Vagina (tissue), 2 donors: ENCODE data around the gene LOXL3. TPM values are rescaled to one million over a fixed set of nuclear protein-coding genes. Genes with fewer than 3 reads are reported as not detected.

Experiments used
- DNase-seq, 2 donors: peaks; one replicate each; pipeline ENCODE4 v3.0.0-alpha.2; 2017; ENCODE audit errors: extremely low spot score in 2 of 2
- H3K27ac ChIP-seq: fragments of 200-600 bp; sonication (generic); one replicate; pipeline ENCODE4 v1.5.1; 2019
- H3K27me3 ChIP-seq: fragments of 200-600 bp; sonication (generic); one replicate; pipeline ENCODE4 v1.5.1; 2019
- H3K36me3 ChIP-seq, 2 donors: fragments of 200-600 bp; sonication (generic); one replicate each; pipeline ENCODE4 v1.5.1; 2017 to 2019
- H3K4me1 ChIP-seq: fragments of 200-600 bp; sonication (generic); one replicate; pipeline ENCODE4 v1.5.1; 2019
- H3K4me3 ChIP-seq, 2 donors: fragments of 200-600 bp; sonication (generic); 1 replicate in 1 of 2; 2 replicates in 1 of 2; pipeline ENCODE4 v1.5.1; 2016 to 2019
- H3K9me3 ChIP-seq: fragments of 200-600 bp; sonication (generic); one replicate; pipeline ENCODE4 v1.5.1; 2019
- CTCF ChIP-seq, 3 experiments: fragments of 450-650 bp in 2 of 3; fragments of 200-600 bp in 1 of 3; sonication (generic) in 1 of 3; IDR thresholded peaks; one replicate each; pipeline ENCODE4 v1.5.1; 2017 to 2019; ENCODE audit warnings: antibody characterized with exemption in 3 of 3, mild to moderate bottlenecking in 2 of 3, moderate library complexity in 2 of 3
- POLR2A ChIP-seq, 2 donors: fragments of 450-650 bp; IDR thresholded peaks; one replicate each; pipeline ENCODE4 v1.6.1; 2017; ENCODE audit warnings: antibody characterized with exemption in 2 of 2, mild to moderate bottlenecking in 2 of 2, moderate library complexity in 2 of 2
- POLR2AphosphoS5 ChIP-seq, 2 donors: sonication (generic); formaldehyde crosslinking; IDR thresholded peaks; one replicate each; pipeline ENCODE4 v1.9.0; 2017; ENCODE audit warnings: antibody characterized with exemption in 2 of 2, mild to moderate bottlenecking in 2 of 2, low read depth in 1 of 2; ENCODE audit not compliant: insufficient read depth in 1 of 2
- intact Hi-C: fragments of 100-400 bp; cut with DNase I; formaldehyde crosslinking; loops from one replicate; pipeline ENCODE4 v1.15.1; 2023
- total RNA-seq: library from RNA; depleted of rRNA; stranded (reverse); fragments of >200 nt; gene quantifications from one replicate; pipeline ENCODE4 v1.2.3, GENCODE V29; 2016

Gene LOXL3
- total RNA-seq, 1 donor from 2014 or later: 6.1 TPM

GRCh38 chr2:74527741-74528140 is 26.0 kb downstream of the LOXL3 start:
- H3K36me3 ChIP-seq: peaks cover 0 to 21% of the 10 kb centered on the region in 2 donors
- H3K27ac ChIP-seq: no peak overlapping the region
- H3K4me3 ChIP-seq: no peak overlapping the region
- no peaks in the 10 kb centered on the region for H3K9me3 ChIP-seq
- peaks cover 33% of the 10 kb centered on the region for H3K4me1 ChIP-seq
- H3K27me3 ChIP-seq: no peaks in the 10 kb centered on the region
- TF ChIP-seq POLR2AphosphoS5 (IDR thresholded peaks at IDR 0.05; ENCODE audit: insufficient read depth in 1 of 2, low read depth in 1 of 2) (no peak), POLR2A (IDR thresholded peaks at IDR 0.05) (no peak), CTCF (IDR thresholded peaks at IDR 0.05) (no peak)
- DNase-seq: no peak
- intact Hi-C loops: loop anchor here (2.0 kb wide), 1 partner anchor 63 kb away; the partner anchor contains the start of gene MOGS

GRCh38 chr2:74526649-74527230 is 27.0 kb downstream of the LOXL3 start:
- H3K36me3 ChIP-seq: peaks cover 0 to 21% of the 10 kb centered on the region in 2 donors
- TF ChIP-seq CTCF (IDR thresholded peaks at IDR 0.05): no peak
- no peak for TF ChIP-seq POLR2A (IDR thresholded peaks at IDR 0.05)
- no peak for TF ChIP-seq POLR2AphosphoS5 (IDR thresholded peaks at IDR 0.05; ENCODE audit: insufficient read depth in 1 of 2, low read depth in 1 of 2)

GRCh38 chr2:74525717-74526648 is 27.8 kb downstream of the LOXL3 start, which contains the start of gene DQX1:
DQX1 (minus strand) TSS chr2:74526231; CDS start chr2:74525729, 502 bp downstream.
- Histone ChIP-seq H3K9me3 (no peaks in the 10 kb centered on the region), H3K4me1 (peaks cover 21% of the 10 kb centered on the region), H3K27me3 (no peaks in the 10 kb centered on the region), H3K27ac (no peak within 1 kb of the TSS), H3K4me3 (no peak within 1 kb of the TSS), H3K36me3 (peaks cover 0 to 21% of the 10 kb centered on the region in 2 donors)
- DNase-seq: no peak
- intact Hi-C loops: no loop called here
- TF ChIP-seq POLR2AphosphoS5 (IDR thresholded peaks at IDR 0.05; ENCODE audit: insufficient read depth in 1 of 2, low read depth in 1 of 2): no peak
- no peak for TF ChIP-seq CTCF (IDR thresholded peaks at IDR 0.05)
- no peak for TF ChIP-seq POLR2A (IDR thresholded peaks at IDR 0.05)

More at GRCh38 chr2:74526649-74527230, 27.0 kb downstream of the LOXL3 start:
- no peak for DNase-seq
- Histone ChIP-seq H3K4me1 (peaks cover 29% of the 10 kb centered on the region), H3K4me3 (no peak overlapping the region), H3K27ac (no peak overlapping the region), H3K9me3 (no peaks in the 10 kb centered on the region), H3K27me3 (no peaks in the 10 kb centered on the region)
- intact Hi-C loops: no loop called here

GRCh38 chr2:74524955-74525716 is 28.6 kb downstream of the LOXL3 start:
- Histone ChIP-seq H3K27ac (no peak overlapping the region), H3K36me3 (peaks cover 0 to 21% of the 10 kb centered on the region in 2 donors), H3K4me3 (no peak overlapping the region), H3K9me3 (no peaks in the 10 kb centered on the region), H3K4me1 (peaks cover 16% of the 10 kb centered on the region), H3K27me3 (no peaks in the 10 kb centered on the region)
- intact Hi-C loops: no loop called here
- no peak for TF ChIP-seq POLR2A (IDR thresholded peaks at IDR 0.05)
- TF ChIP-seq CTCF (IDR thresholded peaks at IDR 0.05): no peak
- no peak for TF ChIP-seq POLR2AphosphoS5 (IDR thresholded peaks at IDR 0.05; ENCODE audit: insufficient read depth in 1 of 2, low read depth in 1 of 2)
- DNase-seq: no peak
